ENCODE results near the gene UST. TPM values are rescaled to one million over a fixed set of nuclear protein-coding genes. Genes with fewer than 3 reads are reported as not detected.
"Not testable (repeated sequence)": the region's sequence is repeated elsewhere in the genome, so short reads cannot be mapped to it uniquely, and the experiment has no call there.

The UST gene
- total and polyA plus RNA-seq, 7 experiments from 2014 or later, result 0.35 to 2.6 (median 0.46) TPM; not detected in 2

DNA sequence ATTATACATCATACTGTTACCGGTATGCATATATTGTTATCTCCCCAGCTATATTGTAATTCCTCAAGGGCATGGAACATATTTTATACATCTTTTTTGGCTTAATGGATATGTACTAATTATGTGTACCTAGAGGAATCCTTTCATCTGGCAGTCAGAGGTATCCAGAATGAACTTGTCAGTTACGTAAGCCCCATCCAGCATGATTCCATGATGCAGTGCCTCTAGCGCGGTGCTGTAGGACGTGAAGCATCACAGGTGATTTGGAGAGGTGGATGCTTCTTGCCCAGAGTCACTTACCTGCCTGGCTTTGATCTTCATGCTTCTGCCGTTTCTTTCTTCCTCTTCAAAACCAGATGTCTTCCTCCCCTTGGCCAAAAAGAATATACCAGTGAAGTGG is 159.1 kb downstream of the UST start:
- no peak overlapping the region for H3K4me3 ChIP-seq (ENCODE audit: low read length)
- no peak overlapping the region for H3K27ac Mint-ChIP-seq

DNA sequence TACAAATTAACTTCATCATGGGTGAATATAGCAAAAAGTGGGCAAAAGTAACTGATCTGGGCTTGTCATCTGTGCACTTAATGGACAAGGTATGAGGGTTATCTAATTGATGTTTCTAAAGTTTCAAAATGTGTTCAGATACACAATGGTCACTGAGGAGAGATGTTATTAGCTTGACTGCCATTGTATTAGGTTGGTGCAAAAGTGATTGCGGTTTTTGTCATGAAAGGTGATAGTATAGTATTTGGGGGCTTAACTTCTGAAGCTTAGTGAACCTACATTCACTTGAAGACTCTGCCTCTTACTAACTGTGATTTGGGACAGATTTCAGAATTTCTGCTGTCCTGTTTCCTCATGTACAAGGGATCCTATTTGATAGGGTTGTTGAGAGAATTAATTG is 159.6 kb downstream of the UST start:
- intact Hi-C loops (cut with micrococcal nuclease), result no loop called here
- ATAC-seq, result no peak
- no peak for DNase-seq
- no peak overlapping the region for H3K27ac Mint-ChIP-seq
- Histone ChIP-seq H3K9me3 (ENCODE audit: control insufficient read depth in 2 of 3, low read length in 3 of 3) (no peaks in the 10 kb centered on the region), H3K27me3 (ENCODE audit: control insufficient read depth in 2 of 2, insufficient read depth in 2 of 2, low read length in 2 of 2) (no peaks in the 10 kb centered on the region), H3K36me3 (ENCODE audit: control insufficient read depth in 2 of 3, insufficient read depth in 3 of 3, low read length in 3 of 3) (no peaks in the 10 kb centered on the region), H3K4me3 (ENCODE audit: low read length) (no peak overlapping the region), H3K27ac (ENCODE audit: low read depth, low read length) (no peak overlapping the region), H3K4me1 (ENCODE audit: control insufficient read depth in 2 of 2, insufficient read depth in 2 of 2, low read length in 2 of 2) (no peaks in the 10 kb centered on the region)
- no peak overlapping the region for H3K4me3 Mint-ChIP-seq
- peaks cover 0 to 3% (median 0%) of the 10 kb centered on the region in 11 donors for H3K9me3 Mint-ChIP-seq
- H3K36me3 Mint-ChIP-seq, result no peaks in the 10 kb centered on the region
- peaks cover 8 to 21% (median 12%) of the 10 kb centered on the region in 5 donors for H3K27me3 Mint-ChIP-seq
- H3K4me1 Mint-ChIP-seq, result no peaks in the 10 kb centered on the region
- POLR2A ChIA-PET, result no interaction called here
- CTCF ChIA-PET, result no interaction called here

More for the DNA sequence above, 159.1 kb downstream of the UST start:
- H3K36me3 ChIP-seq (ENCODE audit: control insufficient read depth in 2 of 3, insufficient read depth in 3 of 3, low read length in 3 of 3), result no peaks in the 10 kb centered on the region
- H3K4me3 Mint-ChIP-seq, result no peak overlapping the region
- peaks cover 0 to 3% (median 0%) of the 10 kb centered on the region in 11 donors for H3K9me3 Mint-ChIP-seq
- H3K27ac ChIP-seq (ENCODE audit: low read depth, low read length), result no peak overlapping the region
- H3K27me3 Mint-ChIP-seq, result peaks cover 8 to 21% (median 9%) of the 10 kb centered on the region in 5 donors
- DNase-seq (no peak), ATAC-seq (no peak)
- H3K4me1 ChIP-seq (ENCODE audit: control insufficient read depth in 2 of 2, insufficient read depth in 2 of 2, low read length in 2 of 2), result no peaks in the 10 kb centered on the region
- H3K9me3 ChIP-seq (ENCODE audit: control insufficient read depth in 2 of 3, low read length in 3 of 3), result no peaks in the 10 kb centered on the region
- H3K36me3 Mint-ChIP-seq, result no peaks in the 10 kb centered on the region
- ChIA-PET CTCF (no interaction called here), POLR2A (no interaction called here)
- H3K27me3 ChIP-seq (ENCODE audit: control insufficient read depth in 2 of 2, insufficient read depth in 2 of 2, low read length in 2 of 2), result no peaks in the 10 kb centered on the region
- no peaks in the 10 kb centered on the region for H3K4me1 Mint-ChIP-seq
- intact Hi-C loops (cut with micrococcal nuclease), result no loop called here

DNA sequence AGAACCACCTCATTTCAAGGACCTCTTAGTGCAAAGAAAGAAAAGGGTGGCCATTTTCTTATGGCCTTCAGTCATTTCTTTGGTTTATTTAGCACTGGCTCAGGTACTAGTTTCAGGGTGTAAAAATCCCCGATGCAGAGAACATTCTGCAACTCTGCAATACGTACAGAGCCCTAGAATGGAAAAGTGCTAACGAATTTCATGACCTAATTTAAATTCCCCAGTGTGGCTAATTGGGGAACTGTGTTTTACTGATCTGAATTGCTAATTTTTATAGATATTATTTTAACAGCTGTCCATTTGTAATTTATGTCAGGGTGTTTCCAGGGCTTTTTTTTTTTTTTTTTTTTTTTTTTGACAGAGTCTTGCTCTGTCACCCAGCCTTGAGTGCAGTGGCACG is 160.7 kb downstream of the UST start:
- ChIA-PET CTCF (no interaction called here), POLR2A (no interaction called here)
- ATAC-seq, result no peak

DNA sequence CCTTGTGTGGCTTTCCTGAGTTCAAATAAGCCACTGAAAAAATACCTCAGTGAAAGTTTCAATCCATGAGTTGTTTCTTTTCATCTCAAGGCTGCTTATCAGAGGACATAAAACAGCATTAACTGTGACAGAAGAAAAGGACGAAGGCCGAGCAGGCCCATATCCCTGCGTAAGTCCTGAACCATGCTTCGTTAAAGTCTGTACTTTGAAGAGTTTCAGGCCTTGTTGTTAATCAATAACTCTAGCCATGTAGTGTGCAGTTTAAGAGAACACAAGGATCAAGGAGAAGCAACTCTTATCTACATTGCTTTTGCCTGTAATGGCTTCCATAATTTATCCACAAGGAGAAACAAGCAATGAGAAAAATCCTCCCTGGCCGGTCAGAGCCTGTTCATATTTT is 165.4 kb downstream of the UST start:
- Mint-ChIP-seq H3K9me3 (peaks cover 0 to 18% (median 7%) of the 10 kb centered on the region in 11 donors), H3K27me3 (peaks cover 0 to 14% (median 0%) of the 10 kb centered on the region in 5 donors), H3K4me3 (no peak overlapping the region), H3K27ac (no peak overlapping the region), H3K4me1 (peaks cover 0 to 2% (median 0%) of the 10 kb centered on the region in 7 donors), H3K36me3 (peaks cover 0 to 6% (median 0%) of the 10 kb centered on the region in 5 donors)
- no peaks in the 10 kb centered on the region for H3K36me3 ChIP-seq (ENCODE audit: control insufficient read depth in 2 of 3, insufficient read depth in 3 of 3, low read length in 3 of 3)
- ATAC-seq (no peak), DNase-seq (no peak)
- CTCF ChIA-PET, result no interaction called here
- no peak overlapping the region for H3K4me3 ChIP-seq (ENCODE audit: low read length)
- H3K9me3 ChIP-seq (ENCODE audit: control insufficient read depth in 2 of 3, low read length in 3 of 3), result no peaks in the 10 kb centered on the region
- H3K27ac ChIP-seq (ENCODE audit: low read depth, low read length), result no peak overlapping the region
- H3K27me3 ChIP-seq (ENCODE audit: control insufficient read depth in 2 of 2, insufficient read depth in 2 of 2, low read length in 2 of 2), result no peaks in the 10 kb centered on the region
- POLR2A ChIA-PET, result no interaction called here
- no peaks in the 10 kb centered on the region for H3K4me1 ChIP-seq (ENCODE audit: control insufficient read depth in 2 of 2, insufficient read depth in 2 of 2, low read length in 2 of 2)
- intact Hi-C loops (cut with micrococcal nuclease), result no loop called here

More for the DNA sequence above, 160.7 kb downstream of the UST start:
- DNase-seq, result no peak
- Mint-ChIP-seq H3K27ac (no peak overlapping the region), H3K4me1 (no peaks in the 10 kb centered on the region), H3K4me3 (no peak overlapping the region), H3K36me3 (no peaks in the 10 kb centered on the region), H3K9me3 (peaks cover 0 to 2% (median 0%) of the 10 kb centered on the region in 11 donors), H3K27me3 (peaks cover 6 to 21% (median 12%) of the 10 kb centered on the region in 5 donors)
- Histone ChIP-seq H3K36me3 (ENCODE audit: control insufficient read depth in 2 of 3, insufficient read depth in 3 of 3, low read length in 3 of 3) (no peaks in the 10 kb centered on the region), H3K27ac (ENCODE audit: low read depth, low read length) (no peak overlapping the region), H3K27me3 (ENCODE audit: control insufficient read depth in 2 of 2, insufficient read depth in 2 of 2, low read length in 2 of 2) (no peaks in the 10 kb centered on the region), H3K4me1 (ENCODE audit: control insufficient read depth in 2 of 2, insufficient read depth in 2 of 2, low read length in 2 of 2) (no peaks in the 10 kb centered on the region), H3K9me3 (ENCODE audit: control insufficient read depth in 2 of 3, low read length in 3 of 3) (no peaks in the 10 kb centered on the region), H3K4me3 (ENCODE audit: low read length) (no peak overlapping the region)
- intact Hi-C loops (cut with micrococcal nuclease), result no loop called here

DNA sequence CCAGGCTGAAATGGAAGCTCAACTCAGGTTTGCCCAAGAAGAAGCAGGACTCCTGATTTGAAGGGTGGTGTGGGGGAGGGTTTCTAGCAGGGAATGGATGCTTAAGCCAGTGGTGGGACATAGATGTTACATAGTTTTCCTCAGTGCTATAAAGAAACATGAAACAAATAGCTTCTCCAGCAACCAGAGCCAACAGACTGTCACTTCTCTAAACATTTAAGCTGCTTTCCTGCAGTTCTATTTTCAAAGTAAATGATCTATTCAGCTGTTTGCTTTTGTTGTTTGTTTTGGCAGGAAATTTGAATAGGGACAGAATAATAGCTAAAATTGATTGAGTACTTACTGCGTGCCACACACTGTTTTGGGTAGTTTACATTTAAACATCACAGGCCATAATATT is 169.0 kb downstream of the UST start:
- intact Hi-C loops (cut with micrococcal nuclease), result no loop called here
- Histone ChIP-seq H3K4me1 (ENCODE audit: control insufficient read depth in 2 of 2, insufficient read depth in 2 of 2, low read length in 2 of 2) (no peaks in the 10 kb centered on the region), H3K4me3 (ENCODE audit: low read length) (no peak overlapping the region), H3K9me3 (ENCODE audit: control insufficient read depth in 2 of 3, low read length in 3 of 3) (no peaks in the 10 kb centered on the region), H3K27me3 (ENCODE audit: control insufficient read depth in 2 of 2, insufficient read depth in 2 of 2, low read length in 2 of 2) (no peaks in the 10 kb centered on the region), H3K27ac (ENCODE audit: low read depth, low read length) (no peak overlapping the region), H3K36me3 (ENCODE audit: control insufficient read depth in 2 of 3, insufficient read depth in 3 of 3, low read length in 3 of 3) (no peaks in the 10 kb centered on the region)
- Mint-ChIP-seq H3K4me1 (peaks cover 0 to 8% (median 0%) of the 10 kb centered on the region in 7 donors), H3K27ac (no peak overlapping the region), H3K27me3 (peaks cover 0 to 8% (median 0%) of the 10 kb centered on the region in 5 donors), H3K9me3 (peaks cover 0 to 27% (median 11%) of the 10 kb centered on the region in 11 donors), H3K36me3 (peaks cover 0 to 8% (median 5%) of the 10 kb centered on the region in 5 donors), H3K4me3 (no peak overlapping the region)
- ChIA-PET POLR2A (no interaction called here), CTCF (no interaction called here)
- no peak for ATAC-seq
- no peak for DNase-seq

DNA sequence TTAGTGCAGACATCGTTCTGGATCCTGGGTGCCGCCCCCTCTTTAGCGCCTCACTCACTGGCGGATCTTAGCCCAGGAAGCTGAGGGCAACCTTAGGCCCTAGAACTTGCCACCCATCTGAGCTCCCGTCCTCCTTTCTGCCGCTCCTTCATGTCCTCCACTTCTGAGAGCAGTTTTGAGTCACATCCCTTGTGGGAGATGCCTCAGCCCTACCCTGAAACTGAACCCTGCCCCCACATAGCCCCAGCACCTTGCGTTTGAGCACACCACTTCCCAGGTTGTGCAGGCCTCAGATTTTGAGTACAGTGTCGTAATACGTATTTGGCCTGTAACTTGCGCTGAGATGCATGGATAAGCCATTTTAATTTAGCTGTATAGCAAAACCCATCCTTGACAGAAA is 169.7 kb downstream of the UST start:
- H3K9me3 ChIP-seq (ENCODE audit: control insufficient read depth in 2 of 3, low read length in 3 of 3); H3K4me1 Mint-ChIP-seq; H3K27me3 ChIP-seq (ENCODE audit: control insufficient read depth in 2 of 2, insufficient read depth in 2 of 2, low read length in 2 of 2); H3K4me1 ChIP-seq (ENCODE audit: control insufficient read depth in 2 of 2, insufficient read depth in 2 of 2, low read length in 2 of 2); DNase-seq; H3K36me3 Mint-ChIP-seq; CTCF ChIA-PET; H3K4me3 Mint-ChIP-seq; H3K36me3 ChIP-seq (ENCODE audit: control insufficient read depth in 2 of 3, insufficient read depth in 3 of 3, low read length in 3 of 3); H3K27ac ChIP-seq (ENCODE audit: low read depth, low read length); H3K27ac Mint-ChIP-seq; H3K27me3 Mint-ChIP-seq; intact Hi-C loops (cut with micrococcal nuclease); POLR2A ChIA-PET; H3K4me3 ChIP-seq (ENCODE audit: low read length): not testable (repeated sequence)
- peaks cover 0 to 27% (median 11%) of the 10 kb centered on the region in 11 donors for H3K9me3 Mint-ChIP-seq
- ATAC-seq, result peak; percentile 14

DNA sequence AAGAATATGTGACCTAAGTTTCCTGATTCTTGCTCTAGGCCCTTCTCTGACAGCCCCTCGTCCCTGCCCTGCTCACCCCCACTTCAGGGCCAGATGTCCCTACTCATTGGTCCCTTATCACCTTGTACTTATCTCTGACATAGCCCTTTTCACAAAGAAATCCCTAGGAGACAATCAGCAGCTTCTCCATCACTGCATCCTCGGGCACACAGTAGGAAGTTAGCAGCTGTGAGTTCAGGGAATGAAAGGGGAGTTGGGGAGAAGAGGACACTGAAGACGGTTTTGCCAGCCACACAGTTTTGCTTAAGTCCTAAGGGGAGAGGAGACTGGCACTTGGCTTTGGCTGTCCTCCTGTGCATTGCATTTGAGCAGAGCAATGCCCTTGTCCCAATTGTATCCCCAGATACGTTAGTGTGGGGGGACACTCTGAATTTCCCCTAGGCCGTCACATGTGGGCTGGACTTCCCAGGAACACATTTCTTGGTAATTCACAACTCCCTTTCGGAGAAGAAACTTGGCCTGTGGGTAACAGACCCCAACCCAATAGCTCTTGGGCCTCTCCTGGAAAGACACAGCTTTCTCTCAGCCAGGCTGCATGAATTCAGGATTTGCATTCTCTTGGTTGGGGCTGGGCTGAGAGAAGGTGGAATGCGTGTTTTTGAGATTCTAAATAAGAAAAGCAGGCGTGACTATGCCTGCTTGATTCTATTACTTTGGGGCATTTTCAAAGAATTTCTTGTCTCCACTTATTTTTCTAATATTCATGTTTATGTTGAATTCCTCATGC is 177.6 kb downstream of the UST start:
- H3K4me3 ChIP-seq (ENCODE audit: low read length), result no peak overlapping the region
- intact Hi-C loops (cut with micrococcal nuclease), result no loop called here
- no peak overlapping the region for H3K27ac ChIP-seq (ENCODE audit: low read depth, low read length)
- Mint-ChIP-seq H3K4me1 (peaks cover 0 to 3% (median 0%) of the 10 kb centered on the region in 7 donors), H3K9me3 (peaks cover 0 to 5% (median under 1%) of the 10 kb centered on the region in 11 donors), H3K27me3 (peaks cover 0 to 29% (median 0%) of the 10 kb centered on the region in 5 donors), H3K36me3 (peaks cover 0 to 5% (median 0%) of the 10 kb centered on the region in 5 donors), H3K4me3 (no peak overlapping the region), H3K27ac (peak overlapping the region in 1 of 9 donors; percentile 4)
- DNase-seq (no peak), ATAC-seq (no peak)
- no peaks in the 10 kb centered on the region for H3K9me3 ChIP-seq (ENCODE audit: control insufficient read depth in 2 of 3, low read length in 3 of 3)
- CTCF ChIA-PET, result interaction anchor here (0.6 kb wide), 1 partner anchor 1637 kb away, joined by 6 read pairs; no protein-coding TSS in a partner anchor
- POLR2A ChIA-PET, result interaction anchor here (0.7 kb wide), 1 partner anchor 1147 kb away, joined by 3 read pairs; no protein-coding TSS in a partner anchor
- no peaks in the 10 kb centered on the region for H3K27me3 ChIP-seq (ENCODE audit: control insufficient read depth in 2 of 2, insufficient read depth in 2 of 2, low read length in 2 of 2)
- no peaks in the 10 kb centered on the region for H3K4me1 ChIP-seq (ENCODE audit: control insufficient read depth in 2 of 2, insufficient read depth in 2 of 2, low read length in 2 of 2)
- no peaks in the 10 kb centered on the region for H3K36me3 ChIP-seq (ENCODE audit: control insufficient read depth in 2 of 3, insufficient read depth in 3 of 3, low read length in 3 of 3)
